Measurements from ENCODE around the gene DHH. TPM values are rescaled to one million over a fixed set of nuclear protein-coding genes. Genes with fewer than 3 reads are reported as not detected.
A peak's percentile ranks its signal among the peaks of the same experiment; 100 is the strongest.

Gene DHH
- total RNA-seq, 1 donor from 2014 or later: 1.5 TPM

- intact Hi-C loops (cut with DNase I): no loop called here
Observed at GRCh38 chr12:49037947-49038237, 56.7 kb downstream of the DHH start.

GRCh38 chr12:49037111-49037946, 57.3 kb downstream of the DHH start:
- H3K36me3 ChIP-seq: peaks cover 96% of the 10 kb centered on the region
- no peaks in the 10 kb centered on the region for H3K9me3 ChIP-seq
- no peak overlapping the region for H3K27ac ChIP-seq
- H3K4me1 ChIP-seq: peaks cover 9% of the 10 kb centered on the region
- H3K27me3 ChIP-seq (ENCODE audit: low read depth): no peaks in the 10 kb centered on the region
- no peak overlapping the region for H3K4me3 ChIP-seq
- DNase-seq: no peak
- no peak for TF ChIP-seq CTCF (IDR thresholded peaks at IDR 0.05)
- ATAC-seq: no peak
- intact Hi-C loops (cut with DNase I): no loop called here

More at GRCh38 chr12:49037947-49038237, 56.7 kb downstream of the DHH start:
- peak; percentile 21 for DNase-seq
- Histone ChIP-seq H3K27ac (no peak overlapping the region), H3K4me1 (peaks cover 7% of the 10 kb centered on the region), H3K4me3 (no peak overlapping the region), H3K27me3 (ENCODE audit: low read depth) (no peaks in the 10 kb centered on the region), H3K36me3 (peaks cover 96% of the 10 kb centered on the region), H3K9me3 (no peaks in the 10 kb centered on the region)
- TF ChIP-seq CTCF (IDR thresholded peaks at IDR 0.05): no peak
- ATAC-seq: no peak

Other genes with a start within 250 kb of the DHH start
- 76.8 TPM for gene DDX23, start 242.6 kb downstream of the DHH start, total RNA-seq
- 5.9 TPM for gene RND1, start 228.9 kb downstream of the DHH start, total RNA-seq
- gene FKBP11, start 169.3 kb downstream of the DHH start, total RNA-seq: 24.9 TPM
- gene ARF3, start 137.3 kb downstream of the DHH start, total RNA-seq: 155 TPM
- gene WNT10B, start 123.1 kb downstream of the DHH start, total RNA-seq: 0.77 TPM
- not detected for gene WNT1, start 116.5 kb downstream of the DHH start, total RNA-seq
- not detected for gene DDN, start 95.4 kb downstream of the DHH start, total RNA-seq
- 49.2 TPM for gene PRKAG1, start 76.0 kb downstream of the DHH start, total RNA-seq
- 114 TPM for gene KMT2D, start 34.0 kb downstream of the DHH start, total RNA-seq
- 1.5 TPM for gene RHEBL1, start 24.8 kb downstream of the DHH start, total RNA-seq
- 61.7 TPM for gene LMBR1L, start 16.0 kb upstream of the DHH start, total RNA-seq
- gene TUBA1B, start 36.6 kb upstream of the DHH start, total RNA-seq: 575 TPM
- 120 TPM for gene TUBA1A, start 94.3 kb upstream of the DHH start, total RNA-seq
- gene TUBA1C, start 170.3 kb upstream of the DHH start, total RNA-seq: 96.0 TPM
- 1.0 TPM for gene PRPH, start 200.3 kb upstream of the DHH start, total RNA-seq
- gene TROAP, start 228.5 kb upstream of the DHH start, total RNA-seq: 1.4 TPM
- gene C1QL4, start 242.4 kb upstream of the DHH start, total RNA-seq: not detected